Heart right ventricle (tissue), 16 donors: ENCODE data around the gene HOXA10. TPM values are rescaled to one million over a fixed set of nuclear protein-coding genes. Genes with fewer than 3 reads are reported as not detected.

Experiments
- ATAC-seq, 8 donors: fragments of 200-7000 bp; cut with Tn5 transposase; one replicate each; pipeline ENCODE4 v1.9.1; 2020; ENCODE audit warnings: mild to moderate bottlenecking in 8 of 8, moderate library complexity in 8 of 8, moderate number of reproducible peaks in 1 of 8
- DNase-seq, 2 donors: peaks; one replicate each; pipeline ENCODE4 v3.0.0-alpha.2; 2020
- H3K27ac ChIP-seq, 10 donors: fragments of 200-600 bp; sonication (generic) in 2 of 10; one replicate each; pipeline versions ENCODE4 v1.5.0 to v1.8.0; 2020 to 2022; ENCODE audit warnings: mild to moderate bottlenecking in 3 of 10
- H3K27me3 ChIP-seq, 7 donors: fragments of 200-600 bp; one replicate each; pipeline ENCODE4 v1.8.0; 2021 to 2022; ENCODE audit warnings: mild to moderate bottlenecking in 2 of 7
- H3K36me3 ChIP-seq, 9 donors: fragments of 200-600 bp; sonication (generic) in 1 of 9; one replicate each; pipeline versions ENCODE4 v1.5.0 to v1.8.0; 2020 to 2022; ENCODE audit warnings: mild to moderate bottlenecking in 2 of 9
- H3K4me1 ChIP-seq, 9 donors: fragments of 200-600 bp; sonication (generic) in 1 of 9; one replicate each; pipeline versions ENCODE4 v1.5.0 to v1.8.0; 2020 to 2022; ENCODE audit warnings: mild to moderate bottlenecking in 4 of 9
- H3K4me3 ChIP-seq, 10 donors: fragments of 200-600 bp; sonication (generic) in 2 of 10; one replicate each; pipeline versions ENCODE4 v1.5.0 to v1.8.0; 2020 to 2022; ENCODE audit warnings: mild to moderate bottlenecking in 7 of 10, moderate library complexity in 2 of 10
- H3K9me3 ChIP-seq, 11 donors: fragments of 200-600 bp in 10 of 11; sonication (generic) in 2 of 11; one replicate each; pipeline versions ENCODE4 v1.5.0 to v1.8.0; 2013 to 2022; ENCODE audit warnings: mild to moderate bottlenecking in 2 of 11, control low read depth in 1 of 11, moderate library complexity in 1 of 11
- WGBS, 2 donors: extraction: QIAGEN DNeasy Blood & Tissue Kit; methylation state at CpG; one replicate each; pipeline ENCODE4 v1.1.7; 2013; ENCODE audit warnings: inconsistent platforms in 1 of 2; 5-methylcytosine and 5-hydroxymethylcytosine counted together
- intact Hi-C, 10 donors: fragments of 100-400 bp; cut with DNase I; formaldehyde crosslinking; loops; one replicate each; pipeline versions ENCODE4 v1.11.1 to v1.14.2; 2022
- polyA plus RNA-seq, 2 donors: library from polyadenylated mRNA; stranded (reverse); fragments of 200-250 nt; gene quantifications; one replicate each; pipeline ENCODE4 v1.2.3, GENCODE V29; 2013
- total RNA-seq, 10 donors: library from RNA; stranded (reverse); fragmentation: NEBNext Ultra II Directional in 3 of 10; extraction: Animal tissue kit (Norgen Biotek cat#: 25700) in 3 of 10; gene quantifications; one replicate each; pipeline versions ENCODE4 v1.2.1 to v1.2.4, GENCODE V29; 2021 to 2023
- TF ChIP-seq, protein P1 (sequence below), 9 donors: fragments of 200-600 bp; sonication (generic) in 2 of 9; IDR thresholded peaks; one replicate each; pipeline versions ENCODE4 v1.5.0 to v1.8.0; 2021 to 2022; ENCODE audit warnings: antibody characterized with exemption in 9 of 9, mild to moderate bottlenecking in 5 of 9, moderate library complexity in 1 of 9
- donor health status: Arrhythmogenic right ventricular cardiomyopathy.
- donor health status: ischemic (EF 13 %, LVEDD 7.1; RV severe dilation, severe dysfunction).
- donor health status: healthy with polysubstance abuse.
- donor health status: DM: no; HTN: yes; CAD: no.
- donor health status: DM: no; HTN: no; CAD: no.
- donor health status: ischemic (EF 25% LVEDD 6.9; RV normal size, moderate dysfunction).
- donor health status: ischemic (EF 25% LVEDD 5.7; RV mildly dilated, moderate dysfunction).
- donor health status: healthy.
- donor health status: DM: yes; HTN: yes; CAD: no.
- donor health status: Ischemic cardiomyopathy.
- donor health status: ischemic (EF 35%, LVEDD 5.7; RV mildly dilated, moderate dysfunction).
- donor health status: nonischemic (EF 11% LVEDD 7.7; RV severe dilation, severe dysfunction).
- donor health status: DM: yes; HTN: yes; CAD: no.
- donor health status: PGD.
- donor health status: ischemic (EF 29% LVEDD 5.4; RV normal size, mild dysfunction).
- donor health status: nonischemic (EF 23%, LVEDD 6.1; RV moderate dilation, normal function).

The HOXA10 gene
- total and polyA plus RNA-seq, 12 donors, result 0.03 to 0.19 TPM; not detected in 10

DNA sequence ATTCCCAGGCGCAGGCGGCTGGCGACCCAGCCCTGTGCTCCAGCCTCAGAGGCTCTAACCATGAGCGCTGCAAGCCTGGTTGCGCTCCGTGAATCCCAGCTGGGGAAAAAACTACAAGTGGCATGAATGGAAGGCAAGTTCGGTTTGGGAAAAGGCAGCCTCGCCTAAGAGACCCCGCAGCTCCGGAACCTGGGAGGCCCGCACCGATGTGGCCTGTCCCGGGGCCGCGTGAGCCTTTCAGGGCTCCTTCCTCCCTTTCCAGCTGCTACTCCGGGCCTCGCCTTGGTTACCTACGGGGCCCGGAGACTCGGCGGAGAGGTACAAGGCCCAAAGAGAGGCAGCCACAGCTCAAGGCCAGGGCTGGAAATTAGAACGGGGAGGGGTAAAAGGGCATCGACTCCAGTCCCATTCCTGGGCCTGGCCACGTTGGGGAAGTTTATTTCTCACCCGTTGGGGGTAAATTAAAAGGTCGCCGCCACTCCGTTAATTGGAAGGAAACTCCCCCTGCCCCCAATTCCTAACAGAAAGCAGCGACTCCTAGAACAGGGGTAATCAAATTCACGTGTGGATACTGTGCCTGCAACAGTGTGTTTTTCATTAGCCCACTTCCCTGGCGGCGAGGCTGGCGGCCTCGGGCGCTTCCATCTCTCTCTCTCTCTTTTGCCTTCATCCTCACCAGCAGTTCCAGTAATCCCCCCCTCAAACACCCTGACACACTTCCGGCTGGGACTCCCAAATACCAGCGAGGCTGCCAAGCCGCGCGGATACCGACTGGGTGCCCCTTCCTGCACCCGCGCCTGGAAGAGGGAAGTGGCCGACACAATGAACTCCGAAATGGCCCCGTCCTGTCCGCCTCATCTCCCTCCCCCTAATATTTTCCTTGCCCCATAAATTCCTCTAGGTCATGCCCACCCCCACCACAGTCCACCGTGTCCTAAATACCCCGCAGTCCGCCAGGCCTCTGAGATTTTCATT lies 7.3 kb downstream of the HOXA10 start:
- WGBS, 2 donors, result 4 to 6% methylated on average over 50 of the region's 50 CpGs
- ATAC-seq (no peak), DNase-seq (no peak)
- intact Hi-C loops, result loop anchor here in 7 of 10 donors (10.0 kb wide), 6 partner anchors 312 to 1302 kb away; no protein-coding TSS in a partner anchor
- H3K4me3 ChIP-seq, result peak overlapping the region in 1 of 10 donors; percentile 49
- H3K36me3 ChIP-seq, result peaks cover 0 to 15% (median 0%) of the 10 kb centered on the region in 9 donors
- H3K9me3 ChIP-seq, result no peaks in the 10 kb centered on the region
- peaks cover 3 to 67% (median 27%) of the 10 kb centered on the region in 9 donors for H3K4me1 ChIP-seq
- TF ChIP-seq, protein P1, sequence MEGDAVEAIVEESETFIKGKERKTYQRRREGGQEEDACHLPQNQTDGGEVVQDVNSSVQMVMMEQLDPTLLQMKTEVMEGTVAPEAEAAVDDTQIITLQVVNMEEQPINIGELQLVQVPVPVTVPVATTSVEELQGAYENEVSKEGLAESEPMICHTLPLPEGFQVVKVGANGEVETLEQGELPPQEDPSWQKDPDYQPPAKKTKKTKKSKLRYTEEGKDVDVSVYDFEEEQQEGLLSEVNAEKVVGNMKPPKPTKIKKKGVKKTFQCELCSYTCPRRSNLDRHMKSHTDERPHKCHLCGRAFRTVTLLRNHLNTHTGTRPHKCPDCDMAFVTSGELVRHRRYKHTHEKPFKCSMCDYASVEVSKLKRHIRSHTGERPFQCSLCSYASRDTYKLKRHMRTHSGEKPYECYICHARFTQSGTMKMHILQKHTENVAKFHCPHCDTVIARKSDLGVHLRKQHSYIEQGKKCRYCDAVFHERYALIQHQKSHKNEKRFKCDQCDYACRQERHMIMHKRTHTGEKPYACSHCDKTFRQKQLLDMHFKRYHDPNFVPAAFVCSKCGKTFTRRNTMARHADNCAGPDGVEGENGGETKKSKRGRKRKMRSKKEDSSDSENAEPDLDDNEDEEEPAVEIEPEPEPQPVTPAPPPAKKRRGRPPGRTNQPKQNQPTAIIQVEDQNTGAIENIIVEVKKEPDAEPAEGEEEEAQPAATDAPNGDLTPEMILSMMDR (IDR thresholded peaks at IDR 0.05), result no peak
- H3K27me3 ChIP-seq, result peaks cover 77 to 100% (median 100%) of the 10 kb centered on the region in 7 donors
- H3K27ac ChIP-seq, result no peak overlapping the region

DNA sequence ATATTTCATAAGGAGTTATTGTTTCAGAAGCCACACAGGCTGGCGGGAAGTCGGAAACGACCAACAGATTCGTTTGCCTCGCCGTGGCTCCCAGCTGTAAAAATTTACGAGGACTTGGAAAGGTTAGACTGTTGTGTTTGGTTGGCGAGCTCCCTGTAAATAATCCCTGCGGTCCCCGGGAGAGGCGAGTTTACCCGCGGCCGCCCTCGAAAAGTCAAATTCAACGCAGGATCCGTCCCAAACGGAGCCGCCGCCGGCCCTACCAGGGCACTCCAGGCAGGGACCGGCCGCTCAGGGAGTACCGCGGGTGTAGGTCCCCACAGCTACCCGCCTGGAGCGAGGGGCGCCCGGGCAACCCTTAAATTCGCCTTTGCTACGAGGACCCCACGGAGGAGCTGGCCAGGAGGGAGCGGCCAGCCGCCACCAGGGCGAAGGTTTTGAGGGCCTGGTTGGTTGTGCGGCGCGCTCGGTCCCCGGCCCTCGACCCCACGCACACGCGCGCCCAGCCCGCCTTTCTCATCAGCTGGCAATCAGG lies 8.1 kb downstream of the HOXA10 start:
- Histone ChIP-seq H3K9me3 (no peaks in the 10 kb centered on the region), H3K4me1 (peaks cover 3 to 71% (median 34%) of the 10 kb centered on the region in 9 donors)
- WGBS, 2 donors, result 5 to 8% methylated on average over 46 of the region's 46 CpGs

DNA sequence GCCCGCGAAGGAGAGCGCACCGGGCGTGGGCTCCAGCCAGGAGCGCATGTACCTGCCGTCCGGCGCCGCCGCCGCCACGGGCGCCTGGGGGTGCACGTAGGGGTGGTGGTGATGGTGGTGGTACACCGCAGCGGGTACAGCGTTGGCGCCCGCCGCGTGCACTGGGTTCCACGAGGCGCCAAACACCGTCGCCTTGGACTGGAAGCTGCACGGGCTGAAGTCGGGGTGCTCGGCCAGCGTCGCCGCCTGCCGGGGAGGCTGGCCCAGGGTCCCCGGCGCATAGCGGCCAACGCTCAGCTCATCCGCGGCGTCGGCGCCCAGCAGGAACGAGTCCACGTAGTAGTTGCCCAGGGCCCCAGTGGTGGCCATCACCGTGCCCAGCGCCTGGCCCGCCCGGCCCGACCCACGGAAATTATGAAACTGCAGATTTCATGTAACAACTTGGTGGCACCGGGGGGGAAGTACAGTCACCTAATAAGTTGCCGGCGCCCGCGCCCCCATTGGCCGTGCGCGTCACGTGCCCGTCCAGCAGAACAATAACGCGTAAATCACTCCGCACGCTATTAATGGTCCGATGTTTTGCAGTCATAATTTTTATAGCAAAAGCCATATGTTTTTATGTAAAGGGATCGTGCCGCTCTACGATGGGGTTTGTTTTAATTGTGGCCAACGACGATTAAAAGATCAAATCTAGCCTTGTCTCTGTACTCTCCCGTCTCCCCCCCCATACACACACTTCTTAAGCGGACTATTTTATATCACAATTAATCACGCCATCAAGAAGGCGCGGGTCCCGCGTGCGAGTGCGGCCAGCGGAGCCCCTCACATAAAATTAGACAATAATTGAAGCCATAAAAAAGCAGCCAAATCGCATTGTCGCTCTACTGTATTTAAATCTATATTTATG lies 8.8 kb downstream of the HOXA10 start, which contains the start of gene HOXA9:
HOXA9 (minus strand) TSS at position 449 of the 907 bp plus-strand sequence; CDS start at position 369, 80 bp downstream.
- peaks cover 77 to 100% (median 100%) of the 10 kb centered on the region in 7 donors for H3K27me3 ChIP-seq
- intact Hi-C loops, result loop anchor here in 7 of 10 donors (10.0 kb wide), 6 partner anchors 311 to 1301 kb away; no protein-coding TSS in a partner anchor
- peak within 1 kb of the TSS in 7 of 10 donors; percentile 1 to 49 (median 26) for H3K4me3 ChIP-seq
- 5% methylated on average over 82 of the region's 82 CpGs for WGBS, 2 donors
- TF ChIP-seq, protein P1 (IDR thresholded peaks at IDR 0.05), result no peak
- H3K9me3 ChIP-seq, result no peaks in the 10 kb centered on the region
- peaks cover 8 to 76% (median 40%) of the 10 kb centered on the region in 9 donors for H3K4me1 ChIP-seq
- peak in 2 of 8 donors; percentile 8 to 10 for ATAC-seq
- DNase-seq, result no peak
- peak within 1 kb of the TSS in 1 of 10 donors; percentile 53 for H3K27ac ChIP-seq
- H3K36me3 ChIP-seq, result peaks cover 0 to 15% (median 0%) of the 10 kb centered on the region in 9 donors

More for the DNA sequence above, 8.1 kb downstream of the HOXA10 start:
- H3K27ac ChIP-seq, result peak overlapping the region in 1 of 10 donors; percentile 53
- peaks cover 0 to 15% (median 0%) of the 10 kb centered on the region in 9 donors for H3K36me3 ChIP-seq
- peak overlapping the region in 2 of 10 donors; percentile 28 to 49 for H3K4me3 ChIP-seq
- no peak for DNase-seq
- intact Hi-C loops, result loop anchor here in 7 of 10 donors (10.0 kb wide), 6 partner anchors 311 to 1301 kb away; no protein-coding TSS in a partner anchor
- peaks cover 73 to 100% (median 100%) of the 10 kb centered on the region in 7 donors for H3K27me3 ChIP-seq
- no peak for ATAC-seq
- TF ChIP-seq, protein P1 (IDR thresholded peaks at IDR 0.05), result no peak
